Measurements from ENCODE around the gene RTBDN.

DNA sequence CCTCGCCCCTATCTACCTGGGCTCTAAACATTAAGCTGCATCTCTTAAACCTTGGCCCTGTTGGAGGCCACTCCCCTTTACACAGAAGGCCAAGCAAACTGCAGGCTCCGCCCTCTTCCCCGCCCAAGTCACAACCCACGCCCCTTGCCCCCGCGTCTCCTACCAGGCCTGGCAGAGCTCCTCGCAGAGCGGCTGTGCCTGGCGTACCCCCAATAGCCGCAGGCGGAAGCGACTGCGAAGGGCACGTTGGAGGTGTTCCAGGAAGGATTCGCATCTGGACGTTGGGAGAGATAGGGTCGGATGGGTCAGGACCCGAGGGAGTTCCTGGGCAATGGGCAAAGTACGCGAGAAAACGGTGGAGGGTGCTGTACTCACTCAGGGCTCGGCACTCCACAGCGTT is 5.9 kb downstream of the RTBDN start:
- TF ChIP-seq, protein P1, sequence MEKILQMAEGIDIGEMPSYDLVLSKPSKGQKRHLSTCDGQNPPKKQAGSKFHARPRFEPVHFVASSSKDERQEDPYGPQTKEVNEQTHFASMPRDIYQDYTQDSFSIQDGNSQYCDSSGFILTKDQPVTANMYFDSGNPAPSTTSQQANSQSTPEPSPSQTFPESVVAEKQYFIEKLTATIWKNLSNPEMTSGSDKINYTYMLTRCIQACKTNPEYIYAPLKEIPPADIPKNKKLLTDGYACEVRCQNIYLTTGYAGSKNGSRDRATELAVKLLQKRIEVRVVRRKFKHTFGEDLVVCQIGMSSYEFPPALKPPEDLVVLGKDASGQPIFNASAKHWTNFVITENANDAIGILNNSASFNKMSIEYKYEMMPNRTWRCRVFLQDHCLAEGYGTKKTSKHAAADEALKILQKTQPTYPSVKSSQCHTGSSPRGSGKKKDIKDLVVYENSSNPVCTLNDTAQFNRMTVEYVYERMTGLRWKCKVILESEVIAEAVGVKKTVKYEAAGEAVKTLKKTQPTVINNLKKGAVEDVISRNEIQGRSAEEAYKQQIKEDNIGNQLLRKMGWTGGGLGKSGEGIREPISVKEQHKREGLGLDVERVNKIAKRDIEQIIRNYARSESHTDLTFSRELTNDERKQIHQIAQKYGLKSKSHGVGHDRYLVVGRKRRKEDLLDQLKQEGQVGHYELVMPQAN (conservative IDR thresholded peaks at IDR 0.05): no peak
- no peak for TF ChIP-seq POLR2A (IDR thresholded peaks at IDR 0.05; ENCODE audit: low read depth, low read length)
- no peak for TF ChIP-seq EP300 (IDR thresholded peaks at IDR 0.05; ENCODE audit: borderline replicate concordance in 1 of 2, control insufficient read depth in 1 of 2, low read depth in 2 of 2, low read length in 2 of 2)
- TF ChIP-seq, protein P2, sequence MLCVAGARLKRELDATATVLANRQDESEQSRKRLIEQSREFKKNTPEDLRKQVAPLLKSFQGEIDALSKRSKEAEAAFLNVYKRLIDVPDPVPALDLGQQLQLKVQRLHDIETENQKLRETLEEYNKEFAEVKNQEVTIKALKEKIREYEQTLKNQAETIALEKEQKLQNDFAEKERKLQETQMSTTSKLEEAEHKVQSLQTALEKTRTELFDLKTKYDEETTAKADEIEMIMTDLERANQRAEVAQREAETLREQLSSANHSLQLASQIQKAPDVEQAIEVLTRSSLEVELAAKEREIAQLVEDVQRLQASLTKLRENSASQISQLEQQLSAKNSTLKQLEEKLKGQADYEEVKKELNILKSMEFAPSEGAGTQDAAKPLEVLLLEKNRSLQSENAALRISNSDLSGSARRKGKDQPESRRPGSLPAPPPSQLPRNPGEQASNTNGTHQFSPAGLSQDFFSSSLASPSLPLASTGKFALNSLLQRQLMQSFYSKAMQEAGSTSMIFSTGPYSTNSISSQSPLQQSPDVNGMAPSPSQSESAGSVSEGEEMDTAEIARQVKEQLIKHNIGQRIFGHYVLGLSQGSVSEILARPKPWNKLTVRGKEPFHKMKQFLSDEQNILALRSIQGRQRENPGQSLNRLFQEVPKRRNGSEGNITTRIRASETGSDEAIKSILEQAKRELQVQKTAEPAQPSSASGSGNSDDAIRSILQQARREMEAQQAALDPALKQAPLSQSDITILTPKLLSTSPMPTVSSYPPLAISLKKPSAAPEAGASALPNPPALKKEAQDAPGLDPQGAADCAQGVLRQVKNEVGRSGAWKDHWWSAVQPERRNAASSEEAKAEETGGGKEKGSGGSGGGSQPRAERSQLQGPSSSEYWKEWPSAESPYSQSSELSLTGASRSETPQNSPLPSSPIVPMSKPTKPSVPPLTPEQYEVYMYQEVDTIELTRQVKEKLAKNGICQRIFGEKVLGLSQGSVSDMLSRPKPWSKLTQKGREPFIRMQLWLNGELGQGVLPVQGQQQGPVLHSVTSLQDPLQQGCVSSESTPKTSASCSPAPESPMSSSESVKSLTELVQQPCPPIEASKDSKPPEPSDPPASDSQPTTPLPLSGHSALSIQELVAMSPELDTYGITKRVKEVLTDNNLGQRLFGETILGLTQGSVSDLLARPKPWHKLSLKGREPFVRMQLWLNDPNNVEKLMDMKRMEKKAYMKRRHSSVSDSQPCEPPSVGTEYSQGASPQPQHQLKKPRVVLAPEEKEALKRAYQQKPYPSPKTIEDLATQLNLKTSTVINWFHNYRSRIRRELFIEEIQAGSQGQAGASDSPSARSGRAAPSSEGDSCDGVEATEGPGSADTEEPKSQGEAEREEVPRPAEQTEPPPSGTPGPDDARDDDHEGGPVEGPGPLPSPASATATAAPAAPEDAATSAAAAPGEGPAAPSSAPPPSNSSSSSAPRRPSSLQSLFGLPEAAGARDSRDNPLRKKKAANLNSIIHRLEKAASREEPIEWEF (IDR thresholded peaks at IDR 0.05; ENCODE audit: insufficient replicate concordance, low read depth, low read length): no peak
- TF ChIP-seq, protein P3, sequence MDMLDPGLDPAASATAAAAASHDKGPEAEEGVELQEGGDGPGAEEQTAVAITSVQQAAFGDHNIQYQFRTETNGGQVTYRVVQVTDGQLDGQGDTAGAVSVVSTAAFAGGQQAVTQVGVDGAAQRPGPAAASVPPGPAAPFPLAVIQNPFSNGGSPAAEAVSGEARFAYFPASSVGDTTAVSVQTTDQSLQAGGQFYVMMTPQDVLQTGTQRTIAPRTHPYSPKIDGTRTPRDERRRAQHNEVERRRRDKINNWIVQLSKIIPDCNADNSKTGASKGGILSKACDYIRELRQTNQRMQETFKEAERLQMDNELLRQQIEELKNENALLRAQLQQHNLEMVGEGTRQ (IDR thresholded peaks at IDR 0.05; ENCODE audit: borderline replicate concordance, low read depth, low read length): no peak
- TF ChIP-seq, protein P4, sequence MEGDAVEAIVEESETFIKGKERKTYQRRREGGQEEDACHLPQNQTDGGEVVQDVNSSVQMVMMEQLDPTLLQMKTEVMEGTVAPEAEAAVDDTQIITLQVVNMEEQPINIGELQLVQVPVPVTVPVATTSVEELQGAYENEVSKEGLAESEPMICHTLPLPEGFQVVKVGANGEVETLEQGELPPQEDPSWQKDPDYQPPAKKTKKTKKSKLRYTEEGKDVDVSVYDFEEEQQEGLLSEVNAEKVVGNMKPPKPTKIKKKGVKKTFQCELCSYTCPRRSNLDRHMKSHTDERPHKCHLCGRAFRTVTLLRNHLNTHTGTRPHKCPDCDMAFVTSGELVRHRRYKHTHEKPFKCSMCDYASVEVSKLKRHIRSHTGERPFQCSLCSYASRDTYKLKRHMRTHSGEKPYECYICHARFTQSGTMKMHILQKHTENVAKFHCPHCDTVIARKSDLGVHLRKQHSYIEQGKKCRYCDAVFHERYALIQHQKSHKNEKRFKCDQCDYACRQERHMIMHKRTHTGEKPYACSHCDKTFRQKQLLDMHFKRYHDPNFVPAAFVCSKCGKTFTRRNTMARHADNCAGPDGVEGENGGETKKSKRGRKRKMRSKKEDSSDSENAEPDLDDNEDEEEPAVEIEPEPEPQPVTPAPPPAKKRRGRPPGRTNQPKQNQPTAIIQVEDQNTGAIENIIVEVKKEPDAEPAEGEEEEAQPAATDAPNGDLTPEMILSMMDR (IDR thresholded peaks at IDR 0.05 in 2 of 3, conservative IDR thresholded peaks at IDR 0.05 in 1 of 3; ENCODE audit: control insufficient read depth in 2 of 3, extremely low read depth in 1 of 3, insufficient read depth in 1 of 3, low read depth in 3 of 3, low read length in 3 of 3): no peak
